IPS-NIHi11 (cell line): ENCODE data around the gene TACC2.

Source experiments
- DNase-seq: peaks from one replicate; pipeline ENCODE4 v3.0.0; 2012; ENCODE audit warnings: mixed read lengths, low spot score

TACC2 gene

GRCh38 chr10:122273966-122274545 is 285.1 kb downstream of the TACC2 start:
- no peak for DNase-seq

- DNase-seq = peak; percentile 65
Measured at GRCh38 chr10:122276611-122277208, 287.7 kb downstream of the TACC2 start.

- DNase-seq = no peak
Measured at GRCh38 chr10:122277526-122278136, 288.7 kb downstream of the TACC2 start.

- DNase-seq = peak; percentile 68
Measured at GRCh38 chr10:122279725-122280141, 290.8 kb downstream of the TACC2 start.

GRCh38 chr10:122280156-122280555 is 291.2 kb downstream of the TACC2 start:
- DNase-seq = no peak

- no peak for DNase-seq
Measured at GRCh38 chr10:122281018-122281626, 292.2 kb downstream of the TACC2 start.

GRCh38 chr10:122281751-122282150 is 292.8 kb downstream of the TACC2 start:
- no peak for DNase-seq

- DNase-seq = no peak
Measured at GRCh38 chr10:122282253-122282671, 293.3 kb downstream of the TACC2 start.

GRCh38 chr10:122282909-122283308 is 293.9 kb downstream of the TACC2 start:
- no peak for DNase-seq

- DNase-seq = no peak
Measured at GRCh38 chr10:122285506-122286444, 296.8 kb downstream of the TACC2 start.

- peak; percentile 65 for DNase-seq
Measured at GRCh38 chr10:122286867-122287266, 297.9 kb downstream of the TACC2 start.

- no peak for DNase-seq
Measured at GRCh38 chr10:122287570-122287969, 298.6 kb downstream of the TACC2 start.

- DNase-seq = no peak
Measured at GRCh38 chr10:122288262-122288661, 299.3 kb downstream of the TACC2 start.

- DNase-seq = no peak
Measured at GRCh38 chr10:122288917-122289316, 300.0 kb downstream of the TACC2 start.

- no peak for DNase-seq
Measured at GRCh38 chr10:122290334-122290733, 301.4 kb downstream of the TACC2 start.

GRCh38 chr10:122290833-122291532 is 302.0 kb downstream of the TACC2 start:
- no peak for DNase-seq

- no peak for DNase-seq
Measured at GRCh38 chr10:122291739-122292138, 302.8 kb downstream of the TACC2 start.

GRCh38 chr10:122292376-122292775 is 303.4 kb downstream of the TACC2 start:
- DNase-seq = no peak

- DNase-seq = no peak
Measured at GRCh38 chr10:122293156-122293960, 304.4 kb downstream of the TACC2 start.

- no peak for DNase-seq
Measured at GRCh38 chr10:122293961-122294380, 305.0 kb downstream of the TACC2 start.
